Caco-2 (cell line): ENCODE data around the gene CEP112. TPM values are rescaled to one million over a fixed set of nuclear protein-coding genes. Genes with fewer than 3 reads are reported as not detected.
"Not testable (repeated sequence)": the region's sequence is repeated elsewhere in the genome, so short reads cannot be mapped to it uniquely, and the experiment has no call there.

Source experiments
- BruUV-seq: library from RNA; stranded (reverse); fragments of 400-500 nt; replicated peaks from 2 replicates; lab custom pipeline; 2021; lab: Mats Ljungman, UMichigan
- CTCF ChIA-PET: fragments of 300-600 bp; sonication (Branson Sonifier 250); formaldehyde crosslinking; loops from one replicate; lab custom pipeline; 2022; ENCODE audit warnings: antibody characterized with exemption; lab: Charles Lee
- POLR2A ChIA-PET: fragments of 300-600 bp; sonication (Branson Sonifier 250); formaldehyde crosslinking; loops from one replicate; lab custom pipeline; 2022; ENCODE audit warnings: antibody characterized with exemption; lab: Charles Lee
- DNase-seq, 2 experiments: peaks; one replicate each; pipeline versions ENCODE4 v3.0.0 to v3.0.0-alpha.2; 2020 to 2022
- H3K27me3 ChIP-seq: replicated peaks from 2 replicates; pipeline ENCODE4 v1.6.0; 2011; ENCODE audit warnings: low read length; ENCODE audit not compliant: control insufficient read depth, insufficient read depth
- H3K36me3 ChIP-seq: 2 replicates; pipeline ENCODE4 v1.5.1; 2011; ENCODE audit warnings: low read length; ENCODE audit not compliant: control insufficient read depth, insufficient read depth
- H3K4me1 ChIP-seq: fragments of 250-450 bp; sonication (Bioruptor Pico); 2 replicates; pipeline ENCODE4 v1.5.1; 2020; ENCODE audit warnings: mild to moderate bottlenecking
- H3K4me3 ChIP-seq: 2 replicates; pipeline ENCODE4 v1.5.1; 2011; ENCODE audit warnings: low read depth, mild to moderate bottlenecking, control low read depth, low read length
- H3K9me3 ChIP-seq: fragments of 250-450 bp; sonication (Bioruptor Pico); 2 replicates; pipeline ENCODE4 v1.5.1; 2020; ENCODE audit warnings: mild to moderate bottlenecking, moderate library complexity
- H3K27ac Mint-ChIP-seq: one replicate; pipeline ENCODE4 v1.8.0; 2022; ENCODE audit warnings: mixed read lengths; ENCODE audit not compliant: unreplicated experiment
- H3K27me3 Mint-ChIP-seq: one replicate; pipeline ENCODE4 v1.8.0; 2022; ENCODE audit warnings: mixed read lengths; ENCODE audit not compliant: insufficient read depth, unreplicated experiment
- H3K36me3 Mint-ChIP-seq: one replicate; pipeline ENCODE4 v1.8.0; 2022; ENCODE audit warnings: mild to moderate bottlenecking, mixed read lengths; ENCODE audit not compliant: insufficient read depth, unreplicated experiment
- H3K4me1 Mint-ChIP-seq: one replicate; pipeline ENCODE4 v1.8.0; 2022; ENCODE audit warnings: low read depth, mixed read lengths; ENCODE audit not compliant: unreplicated experiment
- H3K4me3 Mint-ChIP-seq: one replicate; pipeline ENCODE4 v1.8.0; 2022; ENCODE audit warnings: mild to moderate bottlenecking, moderate library complexity, mixed read lengths; ENCODE audit not compliant: unreplicated experiment
- H3K9me3 Mint-ChIP-seq: one replicate; pipeline ENCODE4 v1.8.0; 2022; ENCODE audit warnings: mixed read lengths; ENCODE audit not compliant: unreplicated experiment
- intact Hi-C: fragments of 100-400 bp; cut with micrococcal nuclease; formaldehyde crosslinking; loops from one replicate; pipeline ENCODE4 v1.10.0; 2022; ENCODE audit not compliant: unreplicated experiment
- total RNA-seq: library from RNA; stranded (reverse); gene quantifications from 2 replicates; pipeline ENCODE4 v1.2.3, GENCODE V29; 2022
- TF ChIP-seq, protein P1 (sequence below), 2 experiments: fragments of 200-600 bp in 1 of 2; IDR thresholded peaks; 1 replicate in 1 of 2; 2 replicates in 1 of 2; pipeline versions ENCODE4 v1.5.1 to v1.8.0; 2011 to 2022; ENCODE audit warnings: antibody characterized with exemption in 1 of 2, control low read depth in 1 of 2, inconsistent platforms in 1 of 2, low read depth in 1 of 2, low read length in 1 of 2, mild to moderate bottlenecking in 1 of 2, moderate library complexity in 1 of 2; ENCODE audit not compliant: insufficient read depth in 1 of 2, severe bottlenecking in 1 of 2, unreplicated experiment in 1 of 2

CEP112 gene
- total RNA-seq, 1 experiment from 2014 or later: 4.7 TPM

DNA sequence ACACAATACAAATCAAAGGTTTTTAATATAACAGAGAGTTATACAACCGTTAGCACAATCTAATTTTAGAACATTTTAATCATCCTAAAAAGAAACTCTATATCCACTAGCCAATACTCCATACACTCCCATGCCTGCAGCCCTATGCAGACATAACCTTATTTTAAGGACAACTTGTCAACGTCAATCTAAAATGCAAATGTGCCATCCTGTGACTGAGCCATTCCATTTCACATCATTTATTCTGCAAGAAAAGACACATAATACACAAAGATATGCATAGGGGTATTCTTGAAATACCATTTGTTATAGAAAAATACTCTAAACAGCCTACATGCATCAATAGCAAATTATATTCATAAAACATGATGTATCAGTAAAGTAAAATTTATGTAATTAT lies 106.7 kb downstream of the CEP112 start:
- CTCF ChIA-PET: no interaction called here

DNA sequence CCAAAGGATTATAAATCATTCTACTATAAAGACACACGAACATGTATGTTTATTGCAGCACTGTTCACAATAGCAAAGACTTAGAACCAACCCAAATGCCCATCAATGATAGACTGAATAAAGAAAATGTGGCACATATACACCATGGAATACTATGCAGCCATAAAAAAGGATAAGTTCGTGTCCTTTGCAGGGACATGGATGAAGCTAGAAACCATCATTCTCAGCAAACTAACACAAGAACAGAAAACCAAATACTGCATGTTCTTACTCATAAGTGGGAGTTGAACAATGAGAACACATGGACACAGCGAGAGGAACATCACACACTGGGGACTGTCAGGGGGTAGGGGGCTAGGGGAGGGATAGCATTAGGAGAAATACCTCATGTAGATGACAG lies 111.3 kb downstream of the CEP112 start:
- intact Hi-C loops, CTCF ChIA-PET, H3K9me3 ChIP-seq, H3K4me3 ChIP-seq, H3K4me3 Mint-ChIP-seq, H3K27me3 Mint-ChIP-seq, H3K36me3 ChIP-seq, DNase-seq, POLR2A ChIA-PET, BruUV-seq, H3K27me3 ChIP-seq, H3K4me1 Mint-ChIP-seq, H3K36me3 Mint-ChIP-seq, H3K9me3 Mint-ChIP-seq, H3K4me1 ChIP-seq, H3K27ac Mint-ChIP-seq: not testable (repeated sequence)

More for the DNA sequence above, 106.7 kb downstream of the CEP112 start:
- no peak for DNase-seq
- Histone ChIP-seq H3K9me3 (peaks cover 9% of the 10 kb centered on the region; the same call in 1 of the 2 replicates), H3K4me1 (no peaks in the 10 kb centered on the region), H3K27me3 (no peaks in the 10 kb centered on the region), H3K4me3 (no peak overlapping the region), H3K36me3 (no peaks in the 10 kb centered on the region)
- TF ChIP-seq, protein P1, sequence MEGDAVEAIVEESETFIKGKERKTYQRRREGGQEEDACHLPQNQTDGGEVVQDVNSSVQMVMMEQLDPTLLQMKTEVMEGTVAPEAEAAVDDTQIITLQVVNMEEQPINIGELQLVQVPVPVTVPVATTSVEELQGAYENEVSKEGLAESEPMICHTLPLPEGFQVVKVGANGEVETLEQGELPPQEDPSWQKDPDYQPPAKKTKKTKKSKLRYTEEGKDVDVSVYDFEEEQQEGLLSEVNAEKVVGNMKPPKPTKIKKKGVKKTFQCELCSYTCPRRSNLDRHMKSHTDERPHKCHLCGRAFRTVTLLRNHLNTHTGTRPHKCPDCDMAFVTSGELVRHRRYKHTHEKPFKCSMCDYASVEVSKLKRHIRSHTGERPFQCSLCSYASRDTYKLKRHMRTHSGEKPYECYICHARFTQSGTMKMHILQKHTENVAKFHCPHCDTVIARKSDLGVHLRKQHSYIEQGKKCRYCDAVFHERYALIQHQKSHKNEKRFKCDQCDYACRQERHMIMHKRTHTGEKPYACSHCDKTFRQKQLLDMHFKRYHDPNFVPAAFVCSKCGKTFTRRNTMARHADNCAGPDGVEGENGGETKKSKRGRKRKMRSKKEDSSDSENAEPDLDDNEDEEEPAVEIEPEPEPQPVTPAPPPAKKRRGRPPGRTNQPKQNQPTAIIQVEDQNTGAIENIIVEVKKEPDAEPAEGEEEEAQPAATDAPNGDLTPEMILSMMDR (IDR thresholded peaks at IDR 0.05; ENCODE audit: insufficient read depth in 1 of 2, low read depth in 1 of 2, low read length in 1 of 2, severe bottlenecking in 1 of 2, unreplicated experiment in 1 of 2): no peak
- H3K36me3 Mint-ChIP-seq: no peaks in the 10 kb centered on the region
- no peak overlapping the region for H3K27ac Mint-ChIP-seq
- intact Hi-C loops: no loop called here
- no peaks in the 10 kb centered on the region for H3K4me1 Mint-ChIP-seq
- H3K4me3 Mint-ChIP-seq: no peak overlapping the region
- POLR2A ChIA-PET: no interaction called here
- H3K27me3 Mint-ChIP-seq: peaks cover 2% of the 10 kb centered on the region
- peaks cover 26% of the 10 kb centered on the region for H3K9me3 Mint-ChIP-seq
- BruUV-seq: no TSS peak

DNA sequence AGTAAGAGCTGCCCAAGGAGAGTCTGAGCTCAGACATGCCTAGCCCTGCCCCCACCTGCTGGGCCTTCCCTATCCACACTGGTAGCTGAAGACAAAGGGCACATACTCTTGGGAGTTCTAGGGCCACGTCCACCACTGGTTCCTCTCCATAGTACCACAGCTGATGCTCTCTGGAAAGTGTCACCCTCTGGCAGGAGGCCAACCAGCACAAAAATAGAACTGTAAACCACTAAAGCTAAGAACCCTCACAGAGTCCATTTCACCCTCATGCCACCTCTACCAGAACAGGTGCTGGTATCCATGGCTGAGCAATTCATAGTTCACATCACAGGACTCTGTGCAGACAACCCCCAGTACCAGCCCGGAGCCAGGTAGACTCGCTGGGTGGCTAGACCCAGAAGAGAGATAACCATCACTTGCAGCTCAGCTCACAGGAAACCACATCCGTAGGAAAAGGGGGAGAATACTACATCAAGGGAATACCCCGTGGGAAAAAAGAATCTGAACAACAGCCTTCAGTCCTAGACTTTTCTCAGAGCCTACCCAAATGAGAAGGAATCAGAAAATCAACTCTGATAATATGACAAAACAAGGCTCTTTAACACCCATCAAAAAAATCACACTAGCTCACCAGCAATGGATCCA lies 115.3 kb downstream of the CEP112 start:
- Mint-ChIP-seq H3K27ac (no peak overlapping the region), H3K4me1 (no peaks in the 10 kb centered on the region), H3K9me3 (no peaks in the 10 kb centered on the region), H3K4me3 (no peak overlapping the region), H3K27me3 (no peaks in the 10 kb centered on the region), H3K36me3 (no peaks in the 10 kb centered on the region)
- Histone ChIP-seq H3K9me3 (peaks cover 3% of the 10 kb centered on the region; the same call in 1 of the 2 replicates), H3K4me1 (no peaks in the 10 kb centered on the region), H3K27me3 (no peaks in the 10 kb centered on the region), H3K4me3 (no peak overlapping the region), H3K36me3 (no peaks in the 10 kb centered on the region)
- TF ChIP-seq, protein P1 (IDR thresholded peaks at IDR 0.05; ENCODE audit: insufficient read depth in 1 of 2, low read depth in 1 of 2, low read length in 1 of 2, severe bottlenecking in 1 of 2, unreplicated experiment in 1 of 2): no peak
- BruUV-seq: no TSS peak
- no peak for DNase-seq
- ChIA-PET POLR2A (no interaction called here), CTCF (no interaction called here)
- intact Hi-C loops: no loop called here
